Ovary (tissue), 3 donors: ENCODE measurements around the gene SRCAP.

Experiments used
- CTCF ChIP-seq, 3 donors: fragments of 450-650 bp in 2 of 3; fragments of 200-600 bp in 1 of 3; IDR thresholded peaks; one replicate each; pipeline versions ENCODE4 v1.5.1 to v1.8.0; 2016 to 2022; ENCODE audit warnings: antibody characterized with exemption in 3 of 3, mild to moderate bottlenecking in 1 of 3
- POLR2A ChIP-seq: fragments of 450-650 bp; IDR thresholded peaks from one replicate; pipeline ENCODE4 v1.6.1; 2017; ENCODE audit warnings: antibody characterized with exemption, mild to moderate bottlenecking, moderate library complexity
- donor health status: DM: no; HTN: no; CAD: no.

- TF ChIP-seq POLR2A (no peak), CTCF (IDR thresholded peaks at IDR 0.05) (no peak)
Measured at GRCh38 chr16:30783280-30784109, 84.5 kb downstream of the SRCAP start.
